HepG2 (cell line): ENCODE data around the gene ZNF747. TPM values are rescaled to one million over a fixed set of nuclear protein-coding genes. Genes with fewer than 3 reads are reported as not detected.

Experiments
- ATAC-seq: fragments of 200-7000 bp; cut with Tn5 transposase; 3 replicates; pipeline ENCODE4 v1.9.1; 2020; ENCODE audit warnings: mild to moderate bottlenecking, moderate library complexity
- BruUV-seq: library from RNA; stranded (reverse); fragments of 400-500 nt; replicated peaks from 2 replicates; lab custom pipeline; 2021; lab: Mats Ljungman, UMichigan
- CTCF ChIA-PET: fragments of 300-600 bp; formaldehyde crosslinking; extraction: SDS; loops from one replicate; lab custom pipeline; 2021; ENCODE audit warnings: low total read pairs, inconsistent platforms, low intra/inter-chr PET ratio; lab: Yijun Ruan, JAX
- POLR2A ChIA-PET: fragments of 350-600 bp; sonication (Branson Sonifier 250); formaldehyde crosslinking; loops from one replicate; lab custom pipeline; 2020; ENCODE audit warnings: antibody characterized with exemption, inconsistent platforms; lab: Yijun Ruan, JAX
- DNase-seq: peaks from one replicate; pipeline ENCODE4 v3.0.0-alpha.2; 2015; ENCODE audit warnings: low spot score
- FAIRE-seq: peaks from 3 replicates; lab custom pipeline; 2011; peaks lifted over from hg19 to GRCh38; lab: Jason Lieb, UNC
- H2AFZ ChIP-seq: one replicate; pipeline ENCODE4 v1.6.1; 2011; ENCODE audit warnings: low read length, inconsistent platforms
- H3K27ac ChIP-seq: fragments of 300-600 bp; 3 replicates; pipeline ENCODE4 v1.8.0; 2011; ENCODE audit warnings: mixed run types, mild to moderate bottlenecking, mixed read lengths, low read length, inconsistent platforms; ENCODE audit not compliant: insufficient read depth; ENCODE audit errors: extremely low read length
- H3K27me3 ChIP-seq, 2 experiments: fragments of 200-600 bp in 1 of 2; 2 replicates in 1 of 2; 3 replicates in 1 of 2; pipeline versions ENCODE4 v1.6.0 to v1.8.0; 2011; ENCODE audit warnings: low read length in 2 of 2, mild to moderate bottlenecking in 2 of 2, moderate library complexity in 2 of 2, inconsistent platforms in 1 of 2; ENCODE audit not compliant: insufficient read depth in 2 of 2, control insufficient read depth in 1 of 2
- H3K36me3 ChIP-seq, 2 experiments: fragments of 200-600 bp in 1 of 2; replicated peaks in 1 of 2; 2 replicates in 1 of 2; 3 replicates in 1 of 2; pipeline versions ENCODE4 v1.5.1 to v1.8.0; 2011; ENCODE audit warnings: low read length in 2 of 2, inconsistent platforms in 1 of 2; ENCODE audit not compliant: insufficient read depth in 2 of 2, control insufficient read depth in 1 of 2
- H3K4me1 ChIP-seq: 2 replicates; pipeline ENCODE4 v1.5.1; 2012; ENCODE audit warnings: low read length, inconsistent platforms; ENCODE audit not compliant: insufficient read depth
- H3K4me2 ChIP-seq: 2 replicates; pipeline ENCODE4 v1.6.0; 2011; ENCODE audit warnings: low read depth, low read length, inconsistent platforms
- H3K4me3 ChIP-seq, 3 experiments: fragments of 200-600 bp in 1 of 3; sonication (generic), shearing (Covaris generic) in 1 of 3; replicated peaks in 1 of 3; 2 replicates each; pipeline ENCODE4 v1.5.1; 2011 to 2016; ENCODE audit warnings: low read length in 3 of 3, inconsistent platforms in 2 of 3, low read depth in 2 of 3, mild to moderate bottlenecking in 2 of 3, control low read depth in 1 of 3, mixed read lengths in 1 of 3; ENCODE audit not compliant: insufficient read depth in 1 of 3
- H3K79me2 ChIP-seq: one replicate; pipeline ENCODE4 v1.6.1; 2011; ENCODE audit warnings: low read length, inconsistent platforms; ENCODE audit not compliant: insufficient read depth
- H3K9ac ChIP-seq: 2 replicates; pipeline ENCODE4 v1.6.0; 2011; ENCODE audit warnings: mild to moderate bottlenecking, low read depth, low read length, inconsistent platforms; ENCODE audit not compliant: insufficient read depth
- H3K9me3 ChIP-seq: 2 replicates; pipeline ENCODE4 v1.5.1; 2012; ENCODE audit warnings: mild to moderate bottlenecking, low read length
- H4K20me1 ChIP-seq: 2 replicates; pipeline ENCODE4 v1.6.0; 2011; ENCODE audit warnings: inconsistent platforms, mild to moderate bottlenecking, low read length, moderate library complexity; ENCODE audit not compliant: insufficient read depth
- EP300 ChIP-seq, 3 experiments: sonication (generic) in 1 of 3; formaldehyde crosslinking in 1 of 3; IDR thresholded peaks; 2 replicates each; pipeline versions ENCODE4 v1.5.1 to v1.6.1; 2011 to 2020; ENCODE audit warnings: low read depth in 2 of 3, low read length in 2 of 3, borderline replicate concordance in 1 of 3, improper control_type of control experiment in 1 of 3, mild to moderate bottlenecking in 1 of 3, missing genetic modification reagents in 1 of 3, moderate library complexity in 1 of 3
- RNF2 ChIP-seq: fragments of 450-650 bp; conservative IDR thresholded peaks from 2 replicates; pipeline ENCODE4 v1.6.1; 2016; ENCODE audit warnings: low read depth
- ZNF367 ChIP-seq: sonication (generic); formaldehyde crosslinking; IDR thresholded peaks from 2 replicates; pipeline ENCODE4 v1.4.0; 2020; ENCODE audit warnings: missing genetic modification reagents, borderline replicate concordance
- ZNF570 ChIP-seq: sonication (generic); formaldehyde crosslinking; IDR thresholded peaks from 2 replicates; pipeline ENCODE4 v1.4.0; 2020; ENCODE audit warnings: mild to moderate bottlenecking, missing genetic modification reagents, borderline replicate concordance
- WGBS: methylation state at CpG from one replicate; pipeline ENCODE4 v1.1.6; 2017; ENCODE audit warnings: low lambda C conversion rate; 5-methylcytosine and 5-hydroxymethylcytosine counted together
- in situ Hi-C: cut with HindIII; loops from 2 replicates; pipeline ENCODE4 v1.10.0; 2017; ENCODE audit warnings: low pct_unique_long_range_greater_than_20kb; ENCODE audit not compliant: extremely low pct_ligation_motif_present
- intact Hi-C: fragments of 100-400 bp; cut with micrococcal nuclease; formaldehyde crosslinking; loops from one replicate; pipeline ENCODE4 v1.10.0; 2022; ENCODE audit not compliant: unreplicated experiment
- polyA plus RNA-seq, 8 experiments: library from polyadenylated mRNA; depleted of rRNA in 3 of 8; stranded (reverse) in 7 of 8; unstranded in 1 of 8; fragments of >200 nt; fragmentation: Illumina TruSeq in 4 of 8; extraction: Trizol in 4 of 8; gene quantifications; 2 replicates each; pipeline versions ENCODE4 v1.2.1 to v1.2.3, GENCODE V29; 2011 to 2016; ENCODE audit warnings: low read depth in 4 of 8, missing spikeins in 1 of 8, mixed read lengths in 1 of 8; ENCODE audit not compliant: insufficient read depth in 1 of 8
- total RNA-seq, 5 experiments: library from RNA; depleted of rRNA; stranded (reverse); fragments of >200 nt; fragmentation: Illumina TruSeq; extraction: Trizol; gene quantifications; 2 replicates each; pipeline ENCODE4 v1.2.3, GENCODE V29; 2016; ENCODE audit warnings: low read depth in 1 of 5

ZNF747 gene
- total and polyA plus RNA-seq, 2 of the 13 experiments (the other 11 are each of a cell fraction or from before 2014, with no cell fraction given) = 7.2 to 10.2 TPM

- in situ Hi-C loops = no loop called here
- H3K27me3 ChIP-seq = no peaks in the 10 kb centered on the region
- H3K27ac ChIP-seq = no peak overlapping the region
- H3K9ac ChIP-seq = no peak overlapping the region
- ChIA-PET POLR2A (interaction anchor here (1.9 to 2.0 kb wide), 2 partner anchors 10 to 13 kb away, joined by 8 to 11 read pairs; partner anchors contain the start of genes ZNF747 and ZNF764), CTCF (no interaction called here)
- no peak for DNase-seq
- TF ChIP-seq RNF2 (no peak), ZNF570 (no peak)
- no peaks in the 10 kb centered on the region for H4K20me1 ChIP-seq
- no peaks in the 10 kb centered on the region for H3K79me2 ChIP-seq
- 69% methylated on average over 8 of the region's 8 CpGs for WGBS
- FAIRE-seq = no peak
- intact Hi-C loops = no loop called here
- no peaks in the 10 kb centered on the region for H3K9me3 ChIP-seq
- no peak for ATAC-seq
- H3K4me2 ChIP-seq = no peak overlapping the region
- no peaks in the 10 kb centered on the region; a peak in 1 of 5 replicates for H3K36me3 ChIP-seq
- no peak overlapping the region for H3K4me3 ChIP-seq
- H2AFZ ChIP-seq = no peak overlapping the region
- BruUV-seq = no TSS peak
- H3K4me1 ChIP-seq = peaks cover 55% of the 10 kb centered on the region
These were observed 14.0 kb upstream of the ZNF747 start for GRCh38 chr16:30548416-30549253.

GRCh38 chr16:30546115-30546514, 11.5 kb upstream of the ZNF747 start:
- WGBS = 92% methylated on average over 8 of the region's 8 CpGs
- no peaks in the 10 kb centered on the region for H3K9me3 ChIP-seq
- DNase-seq (no peak), FAIRE-seq (no peak), ATAC-seq (no peak)
- BruUV-seq = no TSS peak
- no peak overlapping the region for H3K4me2 ChIP-seq
- no peaks in the 10 kb centered on the region for H3K79me2 ChIP-seq
- no peaks in the 10 kb centered on the region for H3K27me3 ChIP-seq
- ChIA-PET POLR2A (interaction anchor here (1.3 to 2.7 kb wide), 2 partner anchors 10 to 11 kb away, joined by 4 to 8 read pairs; no protein-coding TSS in a partner anchor), CTCF (no interaction called here)
- H4K20me1 ChIP-seq = no peaks in the 10 kb centered on the region
- H2AFZ ChIP-seq = no peak overlapping the region
- intact Hi-C loops (no loop called here), in situ Hi-C loops (no loop called here)
- H3K4me3 ChIP-seq = no peak overlapping the region
- H3K4me1 ChIP-seq = peaks cover 67% of the 10 kb centered on the region
- TF ChIP-seq ZNF367 (CRISPR knock-in tag) = no peak
- no peak for TF ChIP-seq EP300 (IDR thresholded peaks at IDR 0.05; ENCODE audit: low read depth in 2 of 2, low read length in 2 of 2)
- TF ChIP-seq EP300 (CRISPR knock-in tag; IDR thresholded peaks at IDR 0.05; ENCODE audit: borderline replicate concordance) = no peak
- H3K27ac ChIP-seq = no peak overlapping the region
- no peak overlapping the region for H3K9ac ChIP-seq
- H3K36me3 ChIP-seq = no peaks in the 10 kb centered on the region
